AG04450 (cell line): Measurements from ENCODE around the gene CHST10. TPM values are rescaled to one million over a fixed set of nuclear protein-coding genes. Genes with fewer than 3 reads are reported as not detected.

Experiments used
- CTCF ChIA-PET: fragments of 300-600, 350-600 bp; formaldehyde crosslinking; extraction: SDS; loops from one replicate; lab custom pipeline; 2022; ENCODE audit warnings: antibody characterized with exemption, inconsistent platforms; lab: Charles Lee
- POLR2A ChIA-PET: fragments of 350-600 bp; formaldehyde crosslinking; extraction: SDS; loops from one replicate; lab custom pipeline; 2021; ENCODE audit warnings: antibody characterized with exemption, inconsistent platforms; lab: Yijun Ruan, JAX
- DNase-seq: peaks from one replicate; pipeline ENCODE4 v3.0.0-alpha.2; 2011; ENCODE audit warnings: low read depth, low spot score
- H3K27ac ChIP-seq: one replicate; pipeline ENCODE4 v1.5.1; 2012; ENCODE audit warnings: low read depth, low read length, control low read depth
- H3K27me3 ChIP-seq: one replicate; pipeline ENCODE4 v1.6.0; 2012; ENCODE audit warnings: low read length; ENCODE audit not compliant: control insufficient read depth, insufficient read depth
- H3K4me3 ChIP-seq: 2 replicates; pipeline ENCODE4 v1.5.1; 2011; ENCODE audit warnings: mild to moderate bottlenecking, low read depth, low read length, control low read depth
- H3K9me3 ChIP-seq: 2 replicates; pipeline ENCODE4 v1.5.1; 2012; ENCODE audit warnings: low read length; ENCODE audit not compliant: control insufficient read depth, insufficient read depth
- CTCF ChIP-seq: IDR thresholded peaks from 2 replicates; pipeline ENCODE4 v1.5.1; 2011; ENCODE audit warnings: low read depth, low read length, control low read depth, inconsistent platforms
- polyA plus RNA-seq: library from polyadenylated mRNA; depleted of rRNA; stranded (reverse); fragments of >200 nt; gene quantifications from 2 replicates; pipeline ENCODE4 v1.2.3, GENCODE V29; 2011

Gene CHST10
- polyA plus RNA-seq, 1 experiment = 11.3 TPM

DNA sequence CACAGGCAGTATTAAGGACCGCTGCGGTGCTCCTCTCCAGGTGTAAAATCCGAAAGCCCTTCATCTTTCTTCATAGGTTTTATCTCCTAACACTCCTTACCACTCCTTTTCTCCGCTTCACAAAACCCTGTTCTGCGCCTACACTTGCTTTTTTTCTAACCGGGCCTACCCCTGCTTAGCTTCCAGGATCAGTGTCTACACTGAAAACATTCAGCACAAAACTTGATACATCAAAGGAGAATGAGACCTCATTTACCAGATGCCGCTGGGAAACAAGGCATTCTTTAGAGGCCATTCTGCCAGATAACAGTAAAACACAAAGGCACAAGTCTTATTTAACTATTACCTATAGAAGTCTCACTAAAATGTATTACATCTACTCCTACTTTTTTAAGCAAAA is 13.1 kb downstream of the CHST10 start:
- DNase-seq = no peak
- ChIA-PET CTCF (no interaction called here), POLR2A (no interaction called here)
- H3K27me3 ChIP-seq = no peaks in the 10 kb centered on the region
- no peak overlapping the region for H3K4me3 ChIP-seq
- no peak overlapping the region for H3K27ac ChIP-seq
- H3K9me3 ChIP-seq = no peaks in the 10 kb centered on the region
- TF ChIP-seq CTCF = no peak

- ChIA-PET CTCF (interaction anchor here (1.8 kb wide), 1 partner anchor 23 kb away, joined by 6 read pairs; no protein-coding TSS in a partner anchor), POLR2A (no interaction called here)
These were observed 13.7 kb downstream of the CHST10 start for GRCh38 chr2:100403722-100404121.

DNA sequence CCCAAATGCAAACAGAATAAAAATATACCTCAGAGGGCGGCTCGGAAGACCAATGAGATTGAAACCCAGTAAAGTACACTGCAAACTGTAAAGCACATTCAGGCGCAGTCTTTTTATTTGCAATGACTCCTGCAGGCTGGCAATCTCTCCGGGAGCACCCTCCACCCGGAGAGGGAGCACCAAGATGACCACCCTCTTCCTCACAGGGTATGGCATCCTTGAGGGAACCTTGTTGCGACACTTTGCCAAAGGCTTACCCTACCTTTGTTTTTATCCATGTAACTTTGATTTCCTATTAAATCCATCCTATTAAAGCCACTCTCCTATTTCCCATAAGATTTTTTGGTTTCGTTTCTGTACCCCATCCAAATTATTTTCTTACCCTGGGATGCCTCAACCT is 16.2 kb downstream of the CHST10 start:
- no peak overlapping the region for H3K27ac ChIP-seq
- CTCF ChIA-PET = no interaction called here
- H3K4me3 ChIP-seq = no peak overlapping the region
- H3K9me3 ChIP-seq = no peaks in the 10 kb centered on the region
- no peak for DNase-seq
- POLR2A ChIA-PET = no interaction called here
- no peak for TF ChIP-seq CTCF
- H3K27me3 ChIP-seq = no peaks in the 10 kb centered on the region

More at GRCh38 chr2:100403722-100404121, 13.7 kb downstream of the CHST10 start:
- H3K27me3 ChIP-seq = no peaks in the 10 kb centered on the region
- H3K9me3 ChIP-seq = no peaks in the 10 kb centered on the region
- no peak overlapping the region for H3K27ac ChIP-seq
- no peak overlapping the region for H3K4me3 ChIP-seq
- TF ChIP-seq CTCF = no peak
- DNase-seq = no peak

GRCh38 chr2:100399714-100400113 is 17.8 kb downstream of the CHST10 start:
- DNase-seq = no peak
- ChIA-PET CTCF (no interaction called here), POLR2A (no interaction called here)
- no peak overlapping the region for H3K4me3 ChIP-seq
- no peaks in the 10 kb centered on the region for H3K27me3 ChIP-seq
- H3K27ac ChIP-seq = no peak overlapping the region
- H3K9me3 ChIP-seq = no peaks in the 10 kb centered on the region
- TF ChIP-seq CTCF = no peak

GRCh38 chr2:100397976-100398375 is 19.5 kb downstream of the CHST10 start:
- Histone ChIP-seq H3K9me3 (no peaks in the 10 kb centered on the region), H3K27me3 (no peaks in the 10 kb centered on the region), H3K27ac (no peak overlapping the region), H3K4me3 (no peak overlapping the region)
- POLR2A ChIA-PET = no interaction called here
- TF ChIP-seq CTCF = no peak
- DNase-seq = no peak
- CTCF ChIA-PET = interaction anchor here (4.3 kb wide), 1 partner anchor 17 kb away, joined by 15 read pairs; no protein-coding TSS in a partner anchor
